Measurements from ENCODE around the gene TALDO1.

The TALDO1 gene

DNA sequence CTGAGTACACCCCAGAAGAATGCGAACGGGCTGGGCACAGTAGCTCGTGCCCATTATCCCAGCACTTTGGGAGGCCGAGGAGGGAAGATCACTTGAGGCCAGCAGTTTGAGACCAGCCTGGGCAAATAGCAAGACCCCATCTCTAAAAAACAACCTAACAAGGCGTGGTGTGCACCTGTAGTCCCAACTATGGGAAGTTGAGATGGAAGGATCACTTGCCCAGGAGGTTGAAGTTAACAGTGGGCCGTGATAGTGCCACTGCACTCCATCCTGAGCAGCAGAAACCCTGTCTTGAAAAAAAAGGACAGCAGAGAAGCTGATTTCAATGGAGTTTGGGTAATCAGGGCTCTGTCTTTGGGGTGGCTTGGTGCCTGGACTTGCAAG, 65.8 kb downstream of the TALDO1 start:
- in situ Hi-C loops (cut with MboI; ENCODE audit: low sequenced_read_pairs): no loop called here

DNA sequence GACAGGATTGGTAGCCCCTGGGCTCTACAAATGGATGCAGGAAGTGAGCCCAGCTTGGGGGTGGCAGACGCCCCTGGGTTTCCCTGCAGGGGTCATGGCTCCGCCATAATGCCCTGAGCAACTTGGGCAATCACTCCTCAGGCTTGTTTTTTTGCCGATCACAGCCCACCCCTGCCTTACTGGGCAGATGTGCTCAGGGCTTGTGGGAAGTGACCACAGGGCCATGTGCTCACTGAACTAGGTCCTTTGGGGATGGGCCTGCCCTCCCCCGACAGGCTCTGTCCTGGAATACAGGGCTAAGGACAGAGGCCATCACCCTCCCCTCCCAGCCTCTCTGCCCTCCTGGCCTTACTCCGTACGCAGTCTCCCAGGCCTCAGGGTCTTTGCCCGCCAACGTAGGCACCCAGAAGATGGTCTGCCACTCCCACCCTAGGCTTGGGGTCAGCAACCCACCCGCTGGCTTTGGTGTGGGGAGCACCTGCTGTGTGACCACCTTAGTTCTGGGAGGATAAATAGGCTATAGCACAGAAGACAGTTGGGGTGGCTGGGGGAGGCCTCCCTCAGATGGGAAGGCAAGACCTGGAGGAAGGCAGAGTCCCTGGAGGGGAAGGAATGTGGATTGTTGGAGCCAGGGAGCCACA, 66.3 kb downstream of the TALDO1 start:
- in situ Hi-C loops (cut with MboI; ENCODE audit: low sequenced_read_pairs): no loop called here

Data from HL-60/S4 (cell line).